ENCODE data around the gene GPR39.

- TF ChIP-seq POLR2AphosphoS5 (IDR thresholded peaks at IDR 0.05; ENCODE audit: insufficient read depth in 1 of 2, low read depth in 1 of 2): no peak
- TF ChIP-seq, protein P1, sequence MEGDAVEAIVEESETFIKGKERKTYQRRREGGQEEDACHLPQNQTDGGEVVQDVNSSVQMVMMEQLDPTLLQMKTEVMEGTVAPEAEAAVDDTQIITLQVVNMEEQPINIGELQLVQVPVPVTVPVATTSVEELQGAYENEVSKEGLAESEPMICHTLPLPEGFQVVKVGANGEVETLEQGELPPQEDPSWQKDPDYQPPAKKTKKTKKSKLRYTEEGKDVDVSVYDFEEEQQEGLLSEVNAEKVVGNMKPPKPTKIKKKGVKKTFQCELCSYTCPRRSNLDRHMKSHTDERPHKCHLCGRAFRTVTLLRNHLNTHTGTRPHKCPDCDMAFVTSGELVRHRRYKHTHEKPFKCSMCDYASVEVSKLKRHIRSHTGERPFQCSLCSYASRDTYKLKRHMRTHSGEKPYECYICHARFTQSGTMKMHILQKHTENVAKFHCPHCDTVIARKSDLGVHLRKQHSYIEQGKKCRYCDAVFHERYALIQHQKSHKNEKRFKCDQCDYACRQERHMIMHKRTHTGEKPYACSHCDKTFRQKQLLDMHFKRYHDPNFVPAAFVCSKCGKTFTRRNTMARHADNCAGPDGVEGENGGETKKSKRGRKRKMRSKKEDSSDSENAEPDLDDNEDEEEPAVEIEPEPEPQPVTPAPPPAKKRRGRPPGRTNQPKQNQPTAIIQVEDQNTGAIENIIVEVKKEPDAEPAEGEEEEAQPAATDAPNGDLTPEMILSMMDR (IDR thresholded peaks at IDR 0.05): no peak
- TF ChIP-seq POLR2A (IDR thresholded peaks at IDR 0.05): no peak
Measured at GRCh38 chr2:132615329-132616085, 198.9 kb downstream of the GPR39 start.

Data from vagina (tissue), 2 donors.